GM12878 (cell line): ENCODE results near the gene TPCN2. TPM values are rescaled to one million over a fixed set of nuclear protein-coding genes. Genes with fewer than 3 reads are reported as not detected.

Experiments
- ATAC-seq: fragments of 200-7000 bp; cut with Tn5 transposase; 3 replicates; pipeline ENCODE4 v1.9.1; 2020; ENCODE audit warnings: mild to moderate bottlenecking, moderate library complexity
- BruUV-seq: library from RNA; stranded (reverse); fragments of 400-500 nt; replicated peaks from 2 replicates; lab custom pipeline; 2021; lab: Mats Ljungman, UMichigan
- CTCF ChIA-PET: fragments of 300-600 bp; sonication (Branson Sonifier 250); formaldehyde crosslinking; extraction: SDS; loops from one replicate; lab custom pipeline; 2021; ENCODE audit warnings: inconsistent platforms; lab: Yijun Ruan, JAX
- POLR2A ChIA-PET: fragments of 350-600 bp; formaldehyde crosslinking; extraction: SDS; loops from one replicate; lab custom pipeline; 2021; ENCODE audit warnings: inconsistent platforms; lab: Charles Lee
- RAD21 ChIA-PET: fragments of 300-600 bp; sonication (Branson Sonifier 250); formaldehyde crosslinking; loops from one replicate; lab custom pipeline; 2023; ENCODE audit warnings: antibody characterized with exemption; ENCODE audit not compliant: unreplicated experiment; lab: Charles Lee
- SMC1A ChIA-PET: fragments of 300-600 bp; sonication (Branson Sonifier 250); formaldehyde crosslinking; loops from one replicate; lab custom pipeline; 2023; ENCODE audit not compliant: unreplicated experiment, uncharacterized antibody; lab: Charles Lee
- DNase-seq: peaks from one replicate; pipeline ENCODE4 v3.0.0-alpha.2; 2011; ENCODE audit warnings: low read depth, low spot score
- FAIRE-seq: peaks from 3 replicates; lab custom pipeline; 2011; peaks lifted over from hg19 to GRCh38; lab: Jason Lieb, UNC
- H2AFZ ChIP-seq: 2 replicates; pipeline ENCODE4 v1.6.0; 2011; ENCODE audit warnings: low read depth, low read length, control low read depth; ENCODE audit not compliant: control insufficient read depth
- H3K27ac ChIP-seq: 2 replicates; pipeline ENCODE4 v1.5.1; 2011; ENCODE audit warnings: control low read depth; ENCODE audit not compliant: control insufficient read depth, insufficient read depth
- H3K27me3 ChIP-seq, 2 experiments: replicated peaks in 1 of 2; 2 replicates each; pipeline versions ENCODE4 v1.6.0 to v1.6.1; 2011; ENCODE audit warnings: low read length in 1 of 2; ENCODE audit not compliant: control insufficient read depth in 2 of 2, insufficient read depth in 2 of 2
- H3K36me3 ChIP-seq, 2 experiments: 2 replicates each; pipeline ENCODE4 v1.5.1; 2011; ENCODE audit warnings: low read length in 1 of 2; ENCODE audit not compliant: control insufficient read depth in 2 of 2, insufficient read depth in 2 of 2
- H3K4me1 ChIP-seq: 2 replicates; pipeline ENCODE4 v1.6.1; 2011; ENCODE audit warnings: mild to moderate bottlenecking, low read length, moderate library complexity, mixed read lengths; ENCODE audit not compliant: control insufficient read depth, insufficient read depth
- H3K4me2 ChIP-seq: 2 replicates; pipeline ENCODE4 v1.6.0; 2011; ENCODE audit warnings: control low read depth; ENCODE audit not compliant: control insufficient read depth, insufficient read depth
- H3K4me3 ChIP-seq: fragments of 200-600 bp; sonication (generic); 2 replicates; pipeline ENCODE4 v1.5.1; 2016
- H3K79me2 ChIP-seq: 2 replicates; pipeline ENCODE4 v1.6.0; 2011; ENCODE audit warnings: low read length; ENCODE audit not compliant: control insufficient read depth, insufficient read depth
- H3K9ac ChIP-seq: 2 replicates; pipeline ENCODE4 v1.8.0; 2011; ENCODE audit warnings: low read length, control low read depth, mixed read lengths; ENCODE audit not compliant: control insufficient read depth, insufficient read depth
- H3K9me3 ChIP-seq: replicated peaks from 3 replicates; pipeline ENCODE4 v1.5.1; 2011; ENCODE audit warnings: mild to moderate bottlenecking, low read length; ENCODE audit not compliant: control insufficient read depth, insufficient read depth
- H4K20me1 ChIP-seq: 2 replicates; pipeline ENCODE4 v1.6.0; 2011; ENCODE audit not compliant: control insufficient read depth, insufficient read depth
- BCL11A ChIP-seq: IDR thresholded peaks from 2 replicates; pipeline ENCODE4 v1.6.1; 2011; ENCODE audit warnings: low read depth, low read length
- DPF2 ChIP-seq: fragments of 450-650 bp; IDR thresholded peaks from 2 replicates; pipeline ENCODE4 v1.6.1; 2017; ENCODE audit warnings: mild to moderate bottlenecking
- NR2C2 ChIP-seq: IDR thresholded peaks from 2 replicates; pipeline ENCODE4 v1.6.1; 2011; ENCODE audit warnings: borderline replicate concordance, low read depth; ENCODE audit not compliant: control insufficient read depth, insufficient read length
- PML ChIP-seq: IDR thresholded peaks from 2 replicates; pipeline ENCODE4 v1.6.1; 2012; ENCODE audit warnings: low read length, inconsistent platforms
- SIX5 ChIP-seq: IDR thresholded peaks from 2 replicates; pipeline ENCODE4 v1.6.1; 2011; ENCODE audit warnings: mild to moderate bottlenecking, low read depth, low read length, moderate library complexity; ENCODE audit not compliant: severe bottlenecking
- WGBS: methylation state at CpG from one replicate; pipeline ENCODE4 v1.1.6; 2016; ENCODE audit warnings: low lambda C conversion rate; ENCODE audit not compliant: insufficient replicate concordance, insufficient coverage; ENCODE audit errors: missing lambda C conversion rate; 5-methylcytosine and 5-hydroxymethylcytosine counted together
- in situ Hi-C: fragments of 300-500 bp; cut with MboI; formaldehyde crosslinking; loops from 9 replicates; pipeline ENCODE4 v1.14.3; 2018; ENCODE audit warnings: mixed read lengths
- intact Hi-C: fragments of 100-400 bp; cut with micrococcal nuclease; formaldehyde crosslinking; loops from one replicate; pipeline ENCODE4 v1.14.2; 2022; ENCODE audit not compliant: unreplicated experiment
- polyA plus RNA-seq, 11 experiments: library from polyadenylated mRNA; depleted of rRNA in 4 of 11; unstranded in 6 of 11; stranded (reverse) in 5 of 11; fragments of >200 nt; fragmentation: Nextera tagmentation in 4 of 11; fragmentation: Illumina TruSeq in 1 of 11; extraction: Ambion mirVana in 4 of 11; extraction: Trizol in 1 of 11; gene quantifications; 1 replicate in 1 of 11; 2 replicates in 10 of 11; pipeline versions ENCODE4 v1.2.1 to v1.2.3, GENCODE V29; 2011 to 2016; ENCODE audit warnings: inconsistent platforms in 2 of 11, missing spikeins in 2 of 11, low read depth in 1 of 11
- total RNA-seq, 4 experiments: library from RNA; depleted of rRNA in 3 of 4; stranded (reverse); fragments of >200 nt in 3 of 4; fragmentation: Illumina TruSeq in 1 of 4; extraction: Trizol in 1 of 4; gene quantifications; 2 replicates each; pipeline versions ENCODE4 v1.2.1 to v1.2.3, GENCODE V29; 2013 to 2021
- TF ChIP-seq, protein P1 (sequence below): fragments of 150-350 bp; IDR thresholded peaks from 2 replicates; pipeline ENCODE4 v1.6.1; 2016; ENCODE audit warnings: low read depth, low read length
- TF ChIP-seq, protein P2 (sequence below): fragments of 450-650 bp; IDR thresholded peaks from 2 replicates; pipeline ENCODE4 v1.6.1; 2017; ENCODE audit warnings: low read depth, mild to moderate bottlenecking, moderate library complexity

The TPCN2 gene
- total and polyA plus RNA-seq, 10 of the 15 experiments (the other 5 are each of a cell fraction or from before 2014, with no cell fraction given) = 1.7 to 18.4 (median 8.4) TPM

GRCh38 chr11:69041516-69041915 is 7.2 kb upstream of the TPCN2 start:
- POLR2A ChIA-PET = no interaction called here
- Histone ChIP-seq H2AFZ (no peak overlapping the region), H3K4me3 (no peak overlapping the region), H3K79me2 (no peaks in the 10 kb centered on the region), H3K4me2 (no peak overlapping the region), H3K4me1 (peaks cover 3% of the 10 kb centered on the region; the same call in 1 of the 2 replicates), H3K9ac (no peak overlapping the region), H3K9me3 (no peaks in the 10 kb centered on the region), H3K36me3 (no peaks in the 10 kb centered on the region), H3K27me3 (no peaks in the 10 kb centered on the region), H4K20me1 (no peaks in the 10 kb centered on the region), H3K27ac (no peak overlapping the region)
- BruUV-seq = no TSS peak
- RAD21 ChIA-PET = interaction anchor here (1.4 kb wide), 1 partner anchor 14 kb away, joined by 6 read pairs; no protein-coding TSS in a partner anchor
- intact Hi-C loops = no loop called here
- CTCF ChIA-PET = interaction anchor here (0.5 to 0.7 kb wide), 2 partner anchors 14 to 192 kb away, joined by 3 to 4 read pairs; no protein-coding TSS in a partner anchor
- no peak for ATAC-seq
- no peak for FAIRE-seq
- SMC1A ChIA-PET = interaction anchor here (0.8 to 1.6 kb wide), 3 partner anchors 14 to 72 kb away, joined by 3 to 4 read pairs (median 3); no protein-coding TSS in a partner anchor
- DNase-seq = no peak
- TF ChIP-seq, protein P1, sequence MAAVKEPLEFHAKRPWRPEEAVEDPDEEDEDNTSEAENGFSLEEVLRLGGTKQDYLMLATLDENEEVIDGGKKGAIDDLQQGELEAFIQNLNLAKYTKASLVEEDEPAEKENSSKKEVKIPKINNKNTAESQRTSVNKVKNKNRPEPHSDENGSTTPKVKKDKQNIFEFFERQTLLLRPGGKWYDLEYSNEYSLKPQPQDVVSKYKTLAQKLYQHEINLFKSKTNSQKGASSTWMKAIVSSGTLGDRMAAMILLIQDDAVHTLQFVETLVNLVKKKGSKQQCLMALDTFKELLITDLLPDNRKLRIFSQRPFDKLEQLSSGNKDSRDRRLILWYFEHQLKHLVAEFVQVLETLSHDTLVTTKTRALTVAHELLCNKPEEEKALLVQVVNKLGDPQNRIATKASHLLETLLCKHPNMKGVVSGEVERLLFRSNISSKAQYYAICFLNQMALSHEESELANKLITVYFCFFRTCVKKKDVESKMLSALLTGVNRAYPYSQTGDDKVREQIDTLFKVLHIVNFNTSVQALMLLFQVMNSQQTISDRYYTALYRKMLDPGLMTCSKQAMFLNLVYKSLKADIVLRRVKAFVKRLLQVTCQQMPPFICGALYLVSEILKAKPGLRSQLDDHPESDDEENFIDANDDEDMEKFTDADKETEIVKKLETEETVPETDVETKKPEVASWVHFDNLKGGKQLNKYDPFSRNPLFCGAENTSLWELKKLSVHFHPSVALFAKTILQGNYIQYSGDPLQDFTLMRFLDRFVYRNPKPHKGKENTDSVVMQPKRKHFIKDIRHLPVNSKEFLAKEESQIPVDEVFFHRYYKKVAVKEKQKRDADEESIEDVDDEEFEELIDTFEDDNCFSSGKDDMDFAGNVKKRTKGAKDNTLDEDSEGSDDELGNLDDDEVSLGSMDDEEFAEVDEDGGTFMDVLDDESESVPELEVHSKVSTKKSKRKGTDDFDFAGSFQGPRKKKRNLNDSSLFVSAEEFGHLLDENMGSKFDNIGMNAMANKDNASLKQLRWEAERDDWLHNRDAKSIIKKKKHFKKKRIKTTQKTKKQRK = no peak
- TF ChIP-seq DPF2 (no peak), PML (no peak), NR2C2 (no peak), BCL11A (no peak), SIX5 (no peak)
- TF ChIP-seq, protein P2, sequence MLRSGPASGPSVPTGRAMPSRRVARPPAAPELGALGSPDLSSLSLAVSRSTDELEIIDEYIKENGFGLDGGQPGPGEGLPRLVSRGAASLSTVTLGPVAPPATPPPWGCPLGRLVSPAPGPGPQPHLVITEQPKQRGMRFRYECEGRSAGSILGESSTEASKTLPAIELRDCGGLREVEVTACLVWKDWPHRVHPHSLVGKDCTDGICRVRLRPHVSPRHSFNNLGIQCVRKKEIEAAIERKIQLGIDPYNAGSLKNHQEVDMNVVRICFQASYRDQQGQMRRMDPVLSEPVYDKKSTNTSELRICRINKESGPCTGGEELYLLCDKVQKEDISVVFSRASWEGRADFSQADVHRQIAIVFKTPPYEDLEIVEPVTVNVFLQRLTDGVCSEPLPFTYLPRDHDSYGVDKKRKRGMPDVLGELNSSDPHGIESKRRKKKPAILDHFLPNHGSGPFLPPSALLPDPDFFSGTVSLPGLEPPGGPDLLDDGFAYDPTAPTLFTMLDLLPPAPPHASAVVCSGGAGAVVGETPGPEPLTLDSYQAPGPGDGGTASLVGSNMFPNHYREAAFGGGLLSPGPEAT = no peak
- 49% methylated on average over 2 of the region's 2 CpGs for WGBS
- in situ Hi-C loops = no loop called here
